ENCODE results near the gene S100PBP. TPM values are rescaled to one million over a fixed set of nuclear protein-coding genes. Genes with fewer than 3 reads are reported as not detected.

S100PBP gene
- total and polyA plus RNA-seq, 2 of the 13 experiments (the other 11 are each of a cell fraction or from before 2014, with no cell fraction given) = 20.4 to 26.1 TPM

GRCh38 chr1:32831878-32832277, 14.4 kb downstream of the S100PBP start:
- H3K4me2 ChIP-seq (ENCODE audit: low read depth, low read length) = no peak overlapping the region
- CTCF ChIA-PET (ENCODE audit: low intra/inter-chr PET ratio, low total read pairs) = no interaction called here
- in situ Hi-C loops (cut with HindIII; ENCODE audit: extremely low pct_ligation_motif_present, low pct_unique_long_range_greater_than_20kb) = no loop called here
- POLR2A ChIA-PET = no interaction called here
- TF ChIP-seq KAT7 (CRISPR knock-in tag; IDR thresholded peaks at IDR 0.05; ENCODE audit: borderline replicate concordance) (no peak), ARID2 (CRISPR knock-in tag; IDR thresholded peaks at IDR 0.05; ENCODE audit: borderline replicate concordance) (no peak), FOXA1 (IDR thresholded peaks at IDR 0.05) (no peak), FOXA1 (CRISPR knock-in tag; IDR thresholded peaks at IDR 0.05) (no peak), GATAD1 (CRISPR knock-in tag; IDR thresholded peaks at IDR 0.05) (no peak), ZFP36L2 (CRISPR knock-in tag; IDR thresholded peaks at IDR 0.05) (no peak), ZNF33B (CRISPR knock-in tag; IDR thresholded peaks at IDR 0.05) (no peak), ZNF746 (CRISPR knock-in tag; IDR thresholded peaks at IDR 0.05) (no peak), NR1H2 (CRISPR knock-in tag; IDR thresholded peaks at IDR 0.05; ENCODE audit: borderline replicate concordance, low read depth) (no peak), E2F5 (CRISPR knock-in tag; conservative IDR thresholded peaks at IDR 0.05) (no peak), SRF (IDR thresholded peaks at IDR 0.05; ENCODE audit: low read depth, low read length) (no peak), ELF1 (CRISPR knock-in tag; IDR thresholded peaks at IDR 0.05) (no peak), ZNF574 (CRISPR knock-in tag; IDR thresholded peaks at IDR 0.05) (no peak)
- TF ChIP-seq, protein P1, sequence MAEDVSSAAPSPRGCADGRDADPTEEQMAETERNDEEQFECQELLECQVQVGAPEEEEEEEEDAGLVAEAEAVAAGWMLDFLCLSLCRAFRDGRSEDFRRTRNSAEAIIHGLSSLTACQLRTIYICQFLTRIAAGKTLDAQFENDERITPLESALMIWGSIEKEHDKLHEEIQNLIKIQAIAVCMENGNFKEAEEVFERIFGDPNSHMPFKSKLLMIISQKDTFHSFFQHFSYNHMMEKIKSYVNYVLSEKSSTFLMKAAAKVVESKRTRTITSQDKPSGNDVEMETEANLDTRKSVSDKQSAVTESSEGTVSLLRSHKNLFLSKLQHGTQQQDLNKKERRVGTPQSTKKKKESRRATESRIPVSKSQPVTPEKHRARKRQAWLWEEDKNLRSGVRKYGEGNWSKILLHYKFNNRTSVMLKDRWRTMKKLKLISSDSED (CRISPR knock-in tag; IDR thresholded peaks at IDR 0.05) = no peak
- TF ChIP-seq, protein P2, sequence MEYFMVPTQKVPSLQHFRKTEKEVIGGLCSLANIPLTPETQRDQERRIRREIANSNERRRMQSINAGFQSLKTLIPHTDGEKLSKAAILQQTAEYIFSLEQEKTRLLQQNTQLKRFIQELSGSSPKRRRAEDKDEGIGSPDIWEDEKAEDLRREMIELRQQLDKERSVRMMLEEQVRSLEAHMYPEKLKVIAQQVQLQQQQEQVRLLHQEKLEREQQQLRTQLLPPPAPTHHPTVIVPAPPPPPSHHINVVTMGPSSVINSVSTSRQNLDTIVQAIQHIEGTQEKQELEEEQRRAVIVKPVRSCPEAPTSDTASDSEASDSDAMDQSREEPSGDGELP (IDR thresholded peaks at IDR 0.05; ENCODE audit: borderline replicate concordance, low read depth) = no peak
- 97% methylated on average over 1 of the region's 1 CpG for WGBS (ENCODE audit: low lambda C conversion rate)
- H3K79me2 ChIP-seq (ENCODE audit: insufficient read depth, low read length) = no peaks in the 10 kb centered on the region
- no TSS peak for BruUV-seq (replicated peaks)
- no peak for FAIRE-seq
- no peaks in the 10 kb centered on the region for H4K20me1 ChIP-seq (ENCODE audit: insufficient read depth, low read length)
- no peaks in the 10 kb centered on the region for H3K9me3 ChIP-seq (ENCODE audit: low read length)
- no peak overlapping the region for H2AFZ ChIP-seq (ENCODE audit: low read length)
- intact Hi-C loops (cut with micrococcal nuclease; ENCODE audit: unreplicated experiment) = no loop called here
- no peak for DNase-seq (ENCODE audit: low spot score)
- no peak for ATAC-seq
- H3K4me3 ChIP-seq (replicated peaks in 1 of 3; ENCODE audit: insufficient read depth in 1 of 3, low read depth in 2 of 3, low read length in 3 of 3) = no peak overlapping the region
- no peak overlapping the region for H3K9ac ChIP-seq (ENCODE audit: insufficient read depth, low read depth, low read length)
- H3K27ac ChIP-seq (ENCODE audit: extremely low read length, insufficient read depth, low read length) = no peak overlapping the region
- H3K36me3 ChIP-seq (replicated peaks in 1 of 2; ENCODE audit: control insufficient read depth in 1 of 2, insufficient read depth in 2 of 2, low read length in 2 of 2) = peaks cover 7 to 26% of the 10 kb centered on the region in 2 experiments
- no peaks in the 10 kb centered on the region for H3K4me1 ChIP-seq (ENCODE audit: insufficient read depth, low read length)
- H3K27me3 ChIP-seq (ENCODE audit: control insufficient read depth in 1 of 2, insufficient read depth in 2 of 2, low read length in 2 of 2) = no peaks in the 10 kb centered on the region
